HG02571 (cell line): Measurements from ENCODE around the gene CUEDC1.
"Not testable (repeated sequence)": the region's sequence is repeated elsewhere in the genome, so short reads cannot be mapped to it uniquely, and the experiment has no call there.

ENCODE experiments used
- ATAC-seq: cut with Tn5 transposase; IDR thresholded peaks from one replicate; pipeline ENCODE4 v1.9.1; 2021; ENCODE audit warnings: mild to moderate bottlenecking, moderate library complexity; ENCODE audit not compliant: unreplicated experiment

Gene CUEDC1

DNA sequence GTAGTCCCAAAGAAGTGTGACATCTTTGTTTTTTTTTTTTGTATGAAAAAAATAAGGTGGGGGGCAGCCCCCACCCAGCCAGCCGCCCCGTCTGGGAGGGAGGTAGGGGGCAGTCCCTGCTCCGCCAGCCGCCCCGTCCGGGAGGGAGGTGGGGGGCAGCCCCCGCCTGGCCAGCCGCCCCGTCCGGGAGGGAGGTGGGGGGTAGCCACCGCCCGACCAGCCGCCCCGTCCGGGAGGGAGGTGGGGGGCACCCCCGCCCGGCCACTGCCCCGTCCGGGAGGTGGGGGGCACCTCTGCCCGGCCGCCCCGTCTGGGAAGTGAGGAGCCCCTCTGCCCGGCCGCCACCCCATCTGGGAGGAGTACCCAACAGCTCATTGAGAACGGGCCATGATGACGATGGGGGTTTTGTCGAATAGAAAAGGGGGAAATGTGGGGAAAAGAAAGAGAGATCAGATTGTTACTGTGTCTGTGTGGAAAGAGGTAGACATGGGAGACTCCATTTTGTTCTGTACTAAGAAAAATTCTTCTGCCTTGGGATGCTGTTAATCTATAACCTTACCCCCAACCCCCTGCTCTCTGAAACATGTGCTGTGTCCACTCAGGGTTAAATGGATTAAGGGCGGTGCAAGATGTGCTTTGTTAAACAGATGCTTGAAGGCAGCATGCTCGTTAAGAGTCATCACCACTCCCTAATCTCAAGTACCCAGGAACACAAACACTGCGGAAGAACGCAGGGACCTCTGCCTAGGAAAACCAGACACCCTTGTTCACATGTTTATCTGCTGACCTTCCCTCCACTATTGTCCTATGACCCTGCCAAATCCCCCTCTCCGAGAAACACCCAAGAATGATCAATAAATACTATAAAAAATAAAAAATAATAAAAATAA, 108.9 kb downstream of the CUEDC1 start:
- not testable (repeated sequence) for ATAC-seq

GRCh38 chr17:57842280-57842679, 112.9 kb downstream of the CUEDC1 start:
- ATAC-seq: no peak

DNA sequence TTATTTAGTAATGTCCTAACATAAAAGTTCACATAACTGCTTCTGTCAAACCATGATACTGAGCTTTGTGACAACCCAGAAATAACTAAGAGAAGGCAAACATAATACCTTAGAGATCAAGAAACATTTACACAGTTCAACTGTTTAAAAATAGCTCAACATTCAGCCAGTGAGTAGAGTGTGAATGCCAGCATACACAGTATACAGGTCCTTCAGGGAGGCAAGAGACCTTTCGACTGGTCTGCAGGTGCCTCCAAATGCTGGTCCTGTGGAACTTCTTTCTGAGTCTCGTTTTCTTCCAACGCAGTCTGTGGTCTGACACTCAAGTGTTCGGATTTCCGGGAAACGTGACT, 115.7 kb downstream of the CUEDC1 start:
- ATAC-seq: no peak

DNA sequence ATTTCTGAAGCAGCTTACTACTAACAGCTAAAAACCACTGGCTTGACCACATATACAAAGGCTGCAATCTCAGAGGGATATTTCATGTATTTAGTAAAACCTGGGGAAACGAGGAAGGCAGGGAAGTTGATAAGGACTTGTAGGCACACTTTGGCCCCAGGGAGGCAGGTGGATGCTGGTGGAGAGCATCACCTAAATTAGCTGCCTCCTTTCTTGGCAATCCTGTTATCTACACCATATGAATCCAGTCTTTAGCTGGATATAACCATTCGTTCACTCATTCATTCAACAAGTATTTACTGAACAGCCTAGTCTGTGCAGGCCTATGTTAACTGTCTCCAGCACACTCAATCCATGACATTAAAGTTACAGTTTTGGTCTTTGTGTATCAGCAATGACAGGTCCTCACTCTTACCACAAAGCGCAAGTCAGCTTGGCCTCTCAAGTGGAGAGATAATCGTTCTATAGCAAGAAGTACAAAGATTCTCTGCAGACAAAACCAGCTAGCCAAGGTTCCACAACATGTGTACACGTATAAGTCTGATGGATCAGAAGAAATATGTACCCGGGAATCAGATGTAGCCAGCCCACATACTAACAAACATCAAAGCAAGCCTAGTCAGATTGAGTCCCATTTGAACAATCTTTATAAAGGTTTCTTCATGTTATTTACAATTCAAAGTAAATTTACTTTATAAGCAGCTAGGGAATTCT, 116.2 kb downstream of the CUEDC1 start:
- ATAC-seq: no peak

- no peak for ATAC-seq
Observed at GRCh38 chr17:57838453-57838852, 116.8 kb downstream of the CUEDC1 start.

GRCh38 chr17:57835333-57835900, 119.8 kb downstream of the CUEDC1 start:
- no peak for ATAC-seq

DNA sequence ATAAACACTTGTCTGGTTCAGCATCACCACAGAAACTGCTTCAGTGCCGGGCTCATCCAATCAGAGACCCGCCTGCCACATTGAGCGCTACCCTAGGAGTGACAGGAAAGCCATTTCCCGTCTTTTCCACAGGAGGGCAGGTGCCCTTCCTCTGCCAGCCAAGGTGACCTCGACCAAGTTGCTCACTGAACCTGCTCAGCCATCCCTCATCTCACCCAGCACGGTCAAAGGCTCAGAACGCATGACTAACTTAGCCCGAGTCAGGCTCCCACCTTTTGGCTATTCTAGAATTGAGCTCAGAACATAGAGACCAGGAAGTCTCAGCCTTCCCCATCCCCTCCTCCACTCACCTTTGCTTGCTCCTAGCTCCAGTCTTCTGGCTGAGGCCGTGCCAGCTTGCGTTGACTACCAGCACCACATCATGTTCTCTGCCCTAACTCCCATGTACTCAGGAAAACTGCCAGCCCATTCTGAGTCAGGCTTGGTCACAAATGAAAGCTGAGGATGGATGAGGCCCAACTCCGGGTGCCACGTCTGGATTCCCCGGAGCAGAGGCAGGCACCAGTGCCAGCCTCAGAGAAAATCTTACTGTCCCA, 121.0 kb downstream of the CUEDC1 start:
- ATAC-seq: no peak

DNA sequence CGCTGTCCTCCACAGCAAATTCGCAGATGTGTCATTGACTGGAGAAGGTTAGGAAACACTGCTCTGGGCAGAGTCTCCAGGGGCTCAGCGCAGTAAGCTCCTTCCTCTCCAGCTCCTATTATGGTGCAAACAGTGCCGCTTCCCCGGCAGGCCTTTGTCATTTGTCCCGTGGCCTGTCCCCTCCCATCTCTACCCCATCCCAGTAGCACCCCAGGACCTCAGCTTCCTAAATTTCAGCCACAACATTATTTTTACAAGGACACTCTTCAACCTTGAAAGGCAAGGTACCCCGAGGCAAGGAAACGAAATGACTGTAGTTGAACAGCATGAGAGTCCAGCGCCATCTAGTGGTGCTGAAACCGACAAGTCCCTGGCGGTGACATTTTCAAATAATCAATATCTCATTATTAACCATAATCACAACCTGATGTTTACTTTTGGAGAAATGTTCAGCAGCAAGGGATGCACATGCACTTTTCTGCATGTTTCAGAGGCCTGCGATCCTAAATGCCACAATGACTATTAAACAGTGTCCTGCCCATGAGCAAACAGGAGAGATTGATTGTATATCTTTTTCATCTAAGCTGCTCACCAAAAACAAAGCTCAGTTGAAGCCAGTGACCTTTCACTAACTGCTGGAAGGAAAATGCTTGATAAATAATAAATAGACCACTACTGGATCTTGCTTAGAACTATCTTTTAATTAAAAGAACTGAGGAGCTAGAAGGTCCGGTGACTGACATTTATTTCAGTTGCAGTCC, 121.9 kb downstream of the CUEDC1 start:
- ATAC-seq: no peak

- no peak for ATAC-seq
Observed at GRCh38 chr17:57832314-57833178, 122.7 kb downstream of the CUEDC1 start.

DNA sequence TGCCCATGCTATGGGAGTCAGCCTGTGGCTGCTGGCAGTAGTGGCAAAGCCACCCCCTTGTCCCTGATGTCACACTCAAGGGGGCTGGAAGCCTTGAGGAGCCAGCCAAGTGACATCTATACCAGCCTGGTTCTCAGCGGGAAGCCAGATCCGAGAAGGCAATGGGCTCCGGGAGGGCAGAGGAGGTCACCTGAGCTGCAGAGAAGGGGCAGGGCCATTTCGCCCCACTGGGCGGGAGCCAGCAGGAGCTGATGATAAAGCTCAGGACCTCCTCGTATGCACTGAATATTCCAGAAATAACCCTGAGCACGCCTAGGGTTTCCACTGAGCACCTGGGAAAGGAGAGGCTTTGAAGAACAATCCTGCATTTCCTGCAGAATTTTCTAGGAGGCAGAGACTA, 124.3 kb downstream of the CUEDC1 start:
- ATAC-seq: no peak

- no peak for ATAC-seq
Observed at GRCh38 chr17:57823469-57824401, 131.5 kb downstream of the CUEDC1 start.

GRCh38 chr17:57819867-57820266, 135.3 kb downstream of the CUEDC1 start:
- ATAC-seq: no peak

GRCh38 chr17:57819285-57819684, 135.9 kb downstream of the CUEDC1 start:
- no peak for ATAC-seq

GRCh38 chr17:57818066-57818465, 137.1 kb downstream of the CUEDC1 start:
- no peak for ATAC-seq

- no peak for ATAC-seq
Observed at GRCh38 chr17:57817299-57817698, 137.9 kb downstream of the CUEDC1 start.

- no peak for ATAC-seq
Observed at GRCh38 chr17:57814421-57814820, 140.8 kb downstream of the CUEDC1 start.

- no peak for ATAC-seq
Observed at GRCh38 chr17:57811638-57812280, 143.5 kb downstream of the CUEDC1 start.
